OCI-LY3 (cell line): Measurements from ENCODE around the gene CDH24.
A peak's percentile ranks its signal among the peaks of the same experiment; 100 is the strongest.

Experiments used
- H2AFZ ChIP-seq: fragments of 200-600, 300-600 bp; shearing (Covaris generic); 2 replicates; pipeline ENCODE4 v1.6.0; 2014; ENCODE audit warnings: antibody characterized with exemption, low read depth, low read length
- H3K27ac ChIP-seq: fragments of 200-600, 300-600 bp; sonication (generic); 2 replicates; pipeline ENCODE4 v1.5.1; 2014; ENCODE audit warnings: mild to moderate bottlenecking, low read length, moderate library complexity, mixed read lengths
- H3K27me3 ChIP-seq: fragments of 200-600, 300-600 bp; sonication (generic); 2 replicates; pipeline ENCODE4 v1.6.1; 2014; ENCODE audit warnings: low read depth, low read length, mixed read lengths
- H3K36me3 ChIP-seq: fragments of 200-600, 300-600 bp; sonication (generic); replicated peaks from 2 replicates; pipeline ENCODE3; 2014; ENCODE audit warnings: low read depth, low read length, mixed read lengths
- H3K4me1 ChIP-seq: fragments of 300-600, 200-600 bp; sonication (generic); 2 replicates; pipeline ENCODE4 v1.6.1; 2014; ENCODE audit warnings: low read length, mixed read lengths
- H3K4me2 ChIP-seq: fragments of 200-600, 300-600 bp; sonication (generic); 2 replicates; pipeline ENCODE4 v1.6.1; 2014; ENCODE audit warnings: low read length, mixed read lengths
- H3K4me3 ChIP-seq: fragments of 300-600, 200-600 bp; sonication (generic); 2 replicates; pipeline ENCODE4 v1.5.1; 2014; ENCODE audit warnings: antibody characterized with exemption, mild to moderate bottlenecking, low read length, moderate library complexity
- H3K79me2 ChIP-seq: fragments of 300-600, 200-600 bp; shearing (Covaris generic); 2 replicates; pipeline ENCODE4 v1.6.1; 2014; ENCODE audit warnings: mild to moderate bottlenecking, low read length, mixed read lengths
- H3K9ac ChIP-seq: fragments of 300-600, 200-600 bp; shearing (Covaris generic); 2 replicates; pipeline ENCODE4 v1.6.0; 2014; ENCODE audit warnings: mild to moderate bottlenecking, low read length, moderate library complexity
- H3K9me3 ChIP-seq: fragments of 200-600, 300-600 bp; shearing (Covaris generic); 2 replicates; pipeline ENCODE4 v1.6.1; 2014; ENCODE audit warnings: low read length, mixed read lengths; ENCODE audit not compliant: insufficient read depth
- H4K20me1 ChIP-seq: fragments of 200-600, 300-600 bp; sonication (generic); 2 replicates; pipeline ENCODE4 v1.6.1; 2016; ENCODE audit warnings: low read length, mixed read lengths; ENCODE audit not compliant: insufficient read depth
- CTCF ChIP-seq: fragments of 200-600, 300-600 bp; sonication (generic); IDR thresholded peaks from 2 replicates; pipeline ENCODE4 v1.5.1; 2014; ENCODE audit warnings: antibody characterized with exemption, low read length, low read depth
- EZH2phosphoT487 ChIP-seq: fragments of 200-600 bp; shearing (Covaris generic); IDR thresholded peaks from 2 replicates; pipeline ENCODE4 v1.6.1; 2018; ENCODE audit warnings: antibody characterized with exemption, mixed run types, low read depth

The CDH24 gene

GRCh38 chr14:23067847-23068788 lies 10.8 kb upstream of the CDH24 start:
- no peak overlapping the region for H2AFZ ChIP-seq
- H3K27me3 ChIP-seq: no peaks in the 10 kb centered on the region
- H3K9ac ChIP-seq: no peak overlapping the region
- H3K4me2 ChIP-seq: peak overlapping the region; percentile 23; the same call in 1 of the 2 replicates
- peaks cover 12% of the 10 kb centered on the region for H4K20me1 ChIP-seq
- H3K79me2 ChIP-seq: peaks cover 61% of the 10 kb centered on the region
- no peaks in the 10 kb centered on the region for H3K9me3 ChIP-seq
- H3K4me1 ChIP-seq: peaks cover 24% of the 10 kb centered on the region
- no peak overlapping the region for H3K4me3 ChIP-seq
- TF ChIP-seq EZH2phosphoT487: no peak
- TF ChIP-seq CTCF: no peak
- H3K27ac ChIP-seq: no peak overlapping the region
- peaks cover 57% of the 10 kb centered on the region for H3K36me3 ChIP-seq

DNA sequence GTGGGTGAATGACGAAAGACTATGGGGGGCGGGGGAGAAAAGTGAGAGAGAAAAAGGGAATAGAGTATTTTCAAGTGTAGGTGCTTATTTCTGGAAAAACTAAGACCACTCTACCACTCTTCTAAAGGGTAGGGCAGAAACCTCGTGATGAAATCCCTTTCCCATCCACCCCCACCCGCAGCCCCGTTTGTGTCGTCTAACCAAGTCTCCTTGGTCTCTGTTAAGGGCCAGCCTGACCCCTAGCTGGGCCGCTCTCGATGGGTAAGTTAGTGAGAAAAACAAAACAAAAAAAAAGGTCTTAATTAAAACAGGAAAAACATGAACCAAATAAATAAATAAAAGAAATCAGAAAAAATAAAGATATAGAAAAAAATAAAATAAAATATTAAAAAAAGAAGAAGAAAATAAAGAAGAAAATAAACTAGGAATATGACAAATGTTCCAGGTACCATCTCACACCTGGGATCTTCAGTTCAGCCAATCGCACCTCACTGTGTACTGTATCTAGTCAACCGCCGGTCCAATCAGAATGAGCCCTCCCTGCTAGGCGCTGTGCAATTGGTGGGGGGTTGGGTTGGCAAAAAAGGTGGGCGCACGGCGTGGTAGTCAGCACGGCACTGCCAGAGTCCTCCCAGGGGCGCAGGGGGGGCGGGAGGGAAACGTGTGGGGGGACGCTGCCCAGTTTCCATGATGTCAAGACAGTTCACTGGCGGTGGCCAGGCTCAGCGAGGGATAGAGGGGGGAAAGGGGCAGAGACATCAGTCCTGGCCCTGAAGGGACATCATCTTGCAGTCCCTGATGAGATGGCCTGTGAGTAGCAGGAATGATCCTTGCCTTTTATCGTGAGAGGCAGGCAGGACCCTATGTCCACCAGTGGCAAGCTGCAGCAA lies 9.8 kb upstream of the CDH24 start:
- Histone ChIP-seq H3K4me2 (no peak overlapping the region), H4K20me1 (peaks cover 12% of the 10 kb centered on the region), H3K27me3 (no peaks in the 10 kb centered on the region), H3K4me1 (peaks cover 24% of the 10 kb centered on the region), H3K36me3 (peaks cover 59% of the 10 kb centered on the region), H3K9me3 (no peaks in the 10 kb centered on the region), H3K9ac (no peak overlapping the region), H3K79me2 (peaks cover 61% of the 10 kb centered on the region), H3K4me3 (no peak overlapping the region), H3K27ac (no peak overlapping the region), H2AFZ (no peak overlapping the region)
- TF ChIP-seq CTCF: no peak
- no peak for TF ChIP-seq EZH2phosphoT487

- H3K4me3 ChIP-seq: no peak overlapping the region
- H3K27me3 ChIP-seq: no peaks in the 10 kb centered on the region
- no peaks in the 10 kb centered on the region for H3K9me3 ChIP-seq
- H2AFZ ChIP-seq: no peak overlapping the region
- no peak overlapping the region for H3K9ac ChIP-seq
- H3K4me2 ChIP-seq: no peak overlapping the region
- peaks cover 62% of the 10 kb centered on the region for H3K36me3 ChIP-seq
- TF ChIP-seq EZH2phosphoT487 (no peak), CTCF (no peak)
- peaks cover 54% of the 10 kb centered on the region for H3K79me2 ChIP-seq
- H4K20me1 ChIP-seq: peaks cover 12% of the 10 kb centered on the region
- H3K4me1 ChIP-seq: peaks cover 18% of the 10 kb centered on the region; the same call in 1 of the 2 replicates
- no peak overlapping the region for H3K27ac ChIP-seq
These were observed 9.0 kb upstream of the CDH24 start for GRCh38 chr14:23066368-23066767.

- TF ChIP-seq CTCF (no peak), EZH2phosphoT487 (no peak)
- Histone ChIP-seq H3K79me2 (peaks cover 29% of the 10 kb centered on the region), H3K9ac (no peak overlapping the region), H3K4me2 (no peak overlapping the region), H4K20me1 (peaks cover 10% of the 10 kb centered on the region), H3K36me3 (peaks cover 76% of the 10 kb centered on the region), H3K27ac (no peak overlapping the region), H3K4me3 (no peak overlapping the region), H3K9me3 (no peaks in the 10 kb centered on the region), H3K27me3 (no peaks in the 10 kb centered on the region), H3K4me1 (0 out of 2 replicates have a peak, but pooled peaks cover under 1% of the 10 kb centered on the region), H2AFZ (no peak overlapping the region)
These were observed 6.3 kb upstream of the CDH24 start for GRCh38 chr14:23063601-23064000.
